Astrocyte of the hippocampus (primary cell): ENCODE measurements around the gene PDE9A.
A peak's percentile ranks its signal among the peaks of the same experiment; 100 is the strongest.

Experiments
- DNase-seq: peaks from one replicate; pipeline ENCODE4 v3.0.0; 2011; ENCODE audit warnings: low read depth, low spot score

PDE9A gene

GRCh38 chr21:42641311-42642218 lies 11.9 kb upstream of the PDE9A start:
- DNase-seq, result peak; percentile 66

DNA sequence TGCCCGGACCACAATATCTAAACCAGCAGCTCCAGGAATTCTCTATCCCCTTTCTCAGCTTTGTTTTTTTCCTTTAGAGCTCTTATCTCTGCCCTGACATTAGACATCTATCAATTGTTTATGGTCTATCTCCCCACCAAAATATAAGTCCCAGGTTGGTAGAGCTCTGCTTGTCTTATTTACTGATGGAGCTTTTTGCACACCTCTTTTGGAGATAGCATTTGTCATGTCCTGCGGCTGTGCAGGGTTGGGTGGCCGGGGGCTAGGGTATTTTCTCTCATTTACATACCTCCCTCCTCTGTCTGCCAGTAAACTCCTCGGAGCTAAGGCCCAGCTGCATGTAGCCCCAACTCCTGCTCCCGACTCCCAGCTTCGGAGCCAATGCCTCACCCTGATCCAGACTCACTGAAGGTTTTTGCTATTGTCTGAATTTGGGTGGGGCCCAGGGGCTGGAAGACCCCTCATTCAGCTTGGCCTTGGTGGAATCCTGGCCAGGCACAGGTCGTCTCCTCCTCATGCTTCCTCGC lies 11.1 kb upstream of the PDE9A start:
- DNase-seq, result no peak

GRCh38 chr21:42644223-42645208 lies 8.9 kb upstream of the PDE9A start:
- DNase-seq, result peak; percentile 42

DNA sequence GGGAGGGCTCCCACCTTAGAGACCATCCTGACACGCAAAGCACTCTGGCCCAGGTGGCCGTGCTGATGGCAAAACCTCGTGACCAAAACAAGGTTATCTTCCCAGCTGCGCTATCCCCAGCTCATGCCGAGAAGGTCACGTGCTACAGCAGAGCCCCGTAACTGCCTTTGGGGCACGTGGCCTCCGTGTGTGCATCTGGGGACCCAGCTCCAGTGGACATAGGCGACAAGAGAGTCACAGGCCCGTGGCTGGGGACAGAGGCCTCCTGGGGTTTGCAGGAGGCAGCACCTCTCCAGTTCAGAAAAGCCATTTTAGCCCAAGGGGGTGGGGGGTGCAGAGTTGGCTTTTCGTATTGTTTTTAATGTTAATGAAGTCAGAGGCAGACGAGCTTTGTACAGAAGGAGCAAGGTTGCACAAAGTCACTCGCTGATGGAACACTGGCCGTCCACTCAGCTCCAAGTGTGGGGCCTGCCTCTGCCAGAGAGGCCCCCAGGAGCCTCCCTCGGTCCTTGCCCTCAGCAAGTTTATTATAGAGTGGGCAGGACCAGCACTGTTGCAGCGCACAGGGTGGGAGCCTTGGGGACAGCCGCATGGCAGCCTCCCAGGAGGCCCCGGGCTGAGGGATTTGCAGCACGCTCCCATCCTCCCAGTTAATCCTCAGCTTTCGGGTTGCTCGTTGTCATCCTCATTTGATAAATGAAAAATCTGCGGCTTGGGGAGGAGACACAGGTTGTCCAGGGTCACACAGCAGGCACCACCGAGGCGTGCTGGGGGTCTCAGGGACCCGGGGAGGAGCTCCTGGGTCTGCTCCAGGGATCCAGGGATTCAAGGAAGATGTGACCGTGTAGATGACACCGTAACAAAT lies 8.0 kb upstream of the PDE9A start:
- no peak for DNase-seq

- no peak for DNase-seq
These were observed 7.2 kb upstream of the PDE9A start for GRCh38 chr21:42646076-42646825.

GRCh38 chr21:42646836-42647235 lies 6.6 kb upstream of the PDE9A start:
- DNase-seq, result no peak

DNA sequence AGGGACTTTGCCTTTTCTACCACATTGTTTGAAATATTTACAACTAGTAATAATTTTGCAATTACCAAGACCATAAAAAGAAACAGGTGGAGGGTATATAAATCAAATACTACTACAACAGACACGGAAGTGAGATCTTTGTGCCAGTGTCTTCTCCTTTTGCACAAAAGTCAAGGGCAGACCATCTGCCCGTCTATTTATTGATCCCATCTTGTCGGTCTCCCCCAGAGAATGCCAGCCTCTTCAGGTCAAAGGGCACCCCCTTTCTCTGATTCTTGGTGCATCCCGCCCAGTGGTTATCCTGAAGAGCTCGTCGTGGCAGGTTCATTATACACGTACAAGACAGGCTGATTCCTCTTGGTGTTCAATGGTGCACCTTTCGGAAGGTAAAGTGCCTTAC lies 4.8 kb upstream of the PDE9A start:
- no peak for DNase-seq

DNA sequence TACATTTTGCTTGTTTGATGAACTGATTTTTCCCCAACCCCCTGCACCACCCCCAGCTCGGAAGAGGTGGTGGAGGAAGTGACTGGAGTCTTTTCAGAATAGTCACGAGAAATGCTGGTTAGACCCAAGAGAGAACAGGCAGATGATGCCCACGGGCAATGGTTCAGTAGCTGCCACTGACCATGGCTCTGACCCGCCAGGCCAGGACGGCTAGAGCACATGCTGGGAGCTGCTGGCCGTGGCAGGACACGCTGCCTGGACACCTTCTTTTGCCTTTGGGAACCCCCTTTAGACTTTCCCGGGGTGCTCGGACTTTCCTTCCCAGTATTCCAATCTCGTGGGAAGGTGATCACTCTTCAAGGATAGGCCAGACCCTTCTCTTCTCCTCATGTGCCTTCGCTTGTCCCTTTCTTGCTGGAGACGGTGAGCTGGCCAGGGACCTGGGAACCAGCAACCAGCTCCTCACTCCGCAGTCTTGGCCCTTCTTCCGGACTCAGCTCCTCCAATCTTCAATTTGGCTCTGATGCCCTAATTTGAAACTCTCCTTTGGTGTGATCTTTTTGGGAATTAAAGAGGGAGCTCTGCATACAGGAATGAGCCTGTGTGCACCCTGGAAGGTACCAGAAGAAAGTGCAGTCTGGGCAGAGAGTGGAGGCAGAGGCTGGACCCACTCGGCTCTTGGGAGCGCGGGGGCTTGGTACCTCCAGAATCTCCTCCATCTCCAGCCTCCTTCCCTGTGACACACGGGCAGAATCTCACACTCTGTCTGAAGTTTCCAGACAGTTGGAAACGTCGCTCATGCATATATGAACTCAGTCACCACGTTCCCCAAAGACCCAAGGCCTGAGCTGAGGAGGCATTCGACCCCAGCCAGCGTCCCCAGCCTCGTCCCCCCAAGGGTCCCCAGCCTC lies 4.0 kb upstream of the PDE9A start:
- DNase-seq, result no peak

DNA sequence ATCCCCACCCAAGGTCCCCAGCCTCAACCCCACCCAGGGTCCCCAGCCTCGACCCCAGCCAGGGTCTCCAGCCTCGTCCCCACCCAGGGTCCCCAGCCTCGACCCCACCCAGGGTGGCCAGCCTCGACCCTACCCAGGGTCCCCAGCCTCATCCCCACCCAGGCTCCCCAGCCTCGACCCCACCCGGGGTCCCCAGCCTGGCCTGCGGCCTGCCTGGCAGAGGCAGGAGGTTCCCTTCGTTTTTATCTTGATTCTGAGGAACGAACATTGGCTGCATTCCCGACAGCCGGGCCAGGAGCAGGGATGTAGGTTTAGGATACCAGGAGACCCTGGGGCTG lies 3.4 kb upstream of the PDE9A start:
- DNase-seq, result no peak

DNA sequence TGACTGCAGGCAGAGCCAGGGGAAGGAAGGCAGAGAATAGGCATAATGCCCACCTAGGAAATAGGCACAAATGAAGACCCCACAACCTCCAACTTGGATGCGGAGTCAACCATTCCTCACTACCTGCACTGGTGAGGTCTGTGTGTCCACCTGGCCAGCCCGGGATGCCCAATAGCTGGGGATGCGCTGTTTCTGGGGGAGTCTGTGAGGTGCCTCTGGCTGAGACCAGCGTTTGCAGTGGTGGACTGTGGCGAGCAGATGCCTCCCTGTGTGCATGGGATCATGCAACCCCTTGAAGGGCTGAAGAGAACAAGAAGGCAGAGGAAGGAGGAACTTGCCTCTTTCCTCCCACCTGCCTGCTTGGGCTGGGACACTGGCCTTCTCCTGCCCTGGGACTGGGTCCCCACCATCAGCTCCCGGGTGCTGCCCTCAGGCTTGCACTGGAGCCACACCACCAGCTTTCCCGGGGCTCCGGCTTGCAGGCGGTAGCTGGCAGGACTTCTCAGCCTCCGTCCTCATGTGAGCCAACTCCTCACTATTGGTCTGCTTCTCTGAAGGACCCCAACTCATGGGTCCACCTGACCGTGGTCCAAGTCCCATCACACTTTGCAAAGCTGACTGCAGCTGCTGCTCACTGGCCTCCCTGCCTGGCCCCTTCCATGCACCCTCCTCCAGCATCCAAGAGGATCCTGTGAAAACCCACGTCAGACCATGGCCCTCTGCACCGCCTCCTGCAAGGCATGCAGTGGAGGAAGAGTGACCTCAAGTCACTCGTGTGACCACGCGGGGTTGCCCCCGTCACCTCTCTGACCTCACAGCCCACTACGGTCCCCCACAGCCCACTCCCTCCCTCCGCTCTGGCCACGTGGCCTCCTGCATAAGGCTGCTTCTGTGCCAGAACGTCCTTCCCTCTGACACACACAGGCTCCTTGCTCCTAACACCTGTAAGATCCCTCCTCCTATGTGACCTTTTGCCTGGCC lies 2.7 kb upstream of the PDE9A start:
- DNase-seq, result no peak

GRCh38 chr21:42651515-42652401 lies 1.7 kb upstream of the PDE9A start:
- no peak for DNase-seq

- DNase-seq, result peak; percentile 83
These were observed 742 bp upstream of the PDE9A start for GRCh38 chr21:42652527-42653230.

DNA sequence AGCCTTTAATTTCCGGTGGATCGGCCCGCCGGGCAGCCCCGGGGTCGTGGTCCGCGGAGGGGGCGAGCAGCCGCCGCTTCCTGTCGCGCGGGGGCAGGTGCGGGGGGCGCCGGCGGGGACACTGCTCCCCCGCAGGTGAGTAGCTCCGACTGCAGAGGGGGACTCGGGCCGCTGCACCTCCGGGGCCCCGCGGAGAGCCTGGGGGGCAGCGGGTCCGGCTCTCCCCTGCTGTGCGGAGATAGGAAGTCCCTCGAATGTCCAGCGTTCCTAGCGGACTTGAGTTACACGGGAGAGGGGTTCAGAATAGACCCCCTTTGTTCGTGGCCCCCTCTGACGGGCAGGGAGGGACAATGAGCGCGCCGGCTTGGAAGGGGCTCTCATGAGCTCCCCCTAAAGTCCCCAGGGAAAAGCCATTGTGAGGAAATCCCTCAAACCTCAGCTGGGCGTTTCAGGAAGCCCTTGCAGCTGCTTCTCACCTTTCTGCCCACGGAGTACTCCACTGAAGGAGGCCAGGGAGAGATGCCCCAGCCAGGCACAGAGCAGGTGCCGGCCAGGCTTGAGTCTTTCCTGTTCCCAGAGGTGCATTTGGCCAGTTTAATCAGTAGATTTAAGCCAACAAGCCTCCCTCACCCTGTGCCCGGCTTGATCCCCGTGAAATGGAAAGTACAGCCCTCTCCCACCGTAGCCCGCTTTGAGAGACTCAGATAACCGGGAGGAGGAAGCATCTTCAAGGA lies 925 bp downstream of the PDE9A start:
- DNase-seq, result peak; percentile 38

DNA sequence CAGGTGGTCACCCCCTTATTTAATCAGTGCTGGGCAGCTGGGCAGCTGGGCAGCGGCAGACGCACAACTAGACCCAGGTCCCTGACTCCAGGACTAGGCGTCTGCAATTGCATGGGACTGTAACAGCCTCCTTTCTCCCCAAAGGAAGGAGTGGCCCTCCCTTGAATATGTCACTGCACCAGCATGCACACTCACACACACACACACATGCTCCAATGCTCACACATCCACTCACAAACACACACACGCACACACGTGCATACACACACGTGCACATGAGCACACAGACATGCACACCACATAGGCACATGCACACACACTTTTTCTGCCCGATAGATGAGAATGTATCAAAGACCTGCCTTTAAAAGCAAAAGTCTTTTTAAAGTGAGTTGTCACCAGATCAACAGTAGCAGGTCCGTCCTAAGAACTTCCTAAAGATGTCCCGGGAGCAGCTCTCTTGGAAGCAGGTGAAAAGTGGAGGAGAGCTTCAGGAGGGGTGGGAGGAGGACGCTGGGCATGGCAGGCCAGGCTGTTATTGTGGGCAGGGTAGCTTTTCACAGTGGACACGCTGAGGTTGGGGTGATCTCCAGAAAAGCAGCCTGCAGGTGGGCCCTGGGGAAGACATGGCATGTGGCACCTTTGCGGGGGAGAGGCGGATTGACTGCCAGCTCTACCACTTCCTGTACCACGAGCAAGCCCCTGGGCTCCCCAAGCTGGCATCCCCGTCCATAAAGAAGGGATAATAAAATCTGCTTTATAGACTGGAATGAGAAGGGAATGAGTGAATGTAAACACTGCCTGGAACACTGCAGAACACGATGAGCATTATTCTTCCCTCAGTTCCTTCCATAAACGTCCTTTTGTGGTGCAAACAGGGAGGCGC lies 1.7 kb downstream of the PDE9A start:
- no peak for DNase-seq
